Stimulated activated CD8-positive, alpha-beta memory T cell treated with anti-CD3 and anti-CD28 coated beads, Interleukin-4, amount 100 ng/mL, for 1 hour (primary cell): ENCODE measurements around the gene GABRA6.
"Not testable (repeated sequence)": the region's sequence is repeated elsewhere in the genome, so short reads cannot be mapped to it uniquely, and the experiment has no call there.

ENCODE experiments used
- DNase-seq, 2 donors: peaks; one replicate each; pipeline ENCODE4 v3.0.0-alpha.2; 2020; ENCODE audit warnings: low read depth in 2 of 2, low spot score in 1 of 2

Gene GABRA6

DNA sequence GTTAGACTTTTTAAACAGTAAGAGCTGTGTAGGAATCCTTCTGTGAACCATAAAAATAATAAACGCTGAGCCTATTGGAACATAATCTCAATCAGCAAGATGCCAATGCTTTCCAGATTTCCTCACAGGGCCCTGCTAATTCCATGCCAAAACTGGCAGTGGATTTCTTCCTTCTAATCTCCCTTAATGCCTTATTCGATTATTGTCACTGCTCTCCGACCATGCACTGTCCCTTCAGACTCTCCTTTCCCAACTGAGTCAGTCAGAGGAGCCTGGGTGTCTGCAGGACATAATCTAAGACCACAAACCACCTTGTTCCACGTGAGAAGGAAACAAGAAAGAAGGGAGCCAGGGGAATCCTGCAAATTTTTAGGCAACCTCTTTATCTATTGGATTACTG, at the start of gene GABRA6:
GABRA6 (plus strand) TSS at position 261 of the 400 bp plus-strand sequence. CDS start 269 bp downstream, outside the sequence.
- no peak for DNase-seq

- DNase-seq: no peak
These were observed 47.9 kb upstream of the GABRA6 start for GRCh38 chr5:161637591-161637990.

DNA sequence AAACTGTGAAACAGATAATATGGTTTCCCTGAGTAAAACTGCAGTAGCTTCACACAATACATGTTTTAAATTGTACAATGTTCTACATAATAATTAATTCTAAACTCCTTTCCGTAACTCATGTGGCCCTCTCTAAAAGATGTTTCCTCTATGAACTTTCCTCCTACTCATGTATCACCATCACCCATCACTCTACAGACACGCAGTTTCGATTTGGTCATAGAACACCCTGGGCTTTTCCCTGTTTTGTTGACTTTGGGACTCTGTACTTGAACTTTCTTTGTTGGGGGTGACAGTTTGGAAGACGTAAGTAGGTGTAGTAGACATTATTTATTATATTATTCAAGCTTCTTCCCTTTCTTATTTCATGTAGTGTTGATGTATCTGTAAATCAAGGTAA, 44.1 kb upstream of the GABRA6 start:
- no peak for DNase-seq

- no peak for DNase-seq
These were observed 40.3 kb upstream of the GABRA6 start for GRCh38 chr5:161645264-161645663.

DNA sequence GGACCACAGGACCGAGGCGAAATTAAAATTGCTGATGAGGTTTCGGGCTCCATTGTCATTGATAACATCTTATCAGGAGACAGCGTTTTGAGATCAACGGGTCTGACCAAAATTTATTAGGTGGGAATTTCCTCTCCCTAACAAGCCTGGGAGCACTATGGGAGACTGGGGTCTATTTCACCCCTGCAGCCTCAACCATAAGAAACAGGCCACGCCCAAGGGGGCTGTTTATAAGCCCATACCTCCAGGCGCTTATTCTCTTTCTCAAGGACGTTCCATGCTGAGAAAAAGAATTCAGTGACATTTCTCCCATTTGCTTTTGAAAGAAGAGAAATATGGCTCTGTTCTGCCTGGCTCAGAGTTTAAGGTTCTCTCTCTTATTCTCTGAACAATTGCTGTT, 33.6 kb upstream of the GABRA6 start:
- DNase-seq: not testable (repeated sequence)

DNA sequence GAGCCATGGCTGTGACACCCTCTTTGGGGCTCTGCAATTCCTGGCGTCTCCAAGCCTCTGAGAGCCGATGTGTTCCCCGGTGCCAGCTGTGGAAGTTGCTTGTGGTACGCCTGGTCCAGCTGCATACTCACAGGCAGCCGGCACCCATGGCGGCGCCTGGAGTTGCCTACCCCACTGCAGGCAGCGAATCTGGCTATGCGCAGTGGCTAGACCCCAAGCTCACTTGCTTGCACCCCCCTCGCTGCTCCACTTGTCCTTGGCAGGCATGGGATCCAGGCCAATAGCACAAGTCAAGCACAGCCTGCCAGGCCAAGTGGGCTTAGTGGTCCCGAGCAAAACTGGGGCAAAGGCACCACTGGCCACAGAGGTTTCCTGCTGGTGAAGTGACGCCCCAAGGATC, 24.7 kb upstream of the GABRA6 start:
- no peak for DNase-seq

DNA sequence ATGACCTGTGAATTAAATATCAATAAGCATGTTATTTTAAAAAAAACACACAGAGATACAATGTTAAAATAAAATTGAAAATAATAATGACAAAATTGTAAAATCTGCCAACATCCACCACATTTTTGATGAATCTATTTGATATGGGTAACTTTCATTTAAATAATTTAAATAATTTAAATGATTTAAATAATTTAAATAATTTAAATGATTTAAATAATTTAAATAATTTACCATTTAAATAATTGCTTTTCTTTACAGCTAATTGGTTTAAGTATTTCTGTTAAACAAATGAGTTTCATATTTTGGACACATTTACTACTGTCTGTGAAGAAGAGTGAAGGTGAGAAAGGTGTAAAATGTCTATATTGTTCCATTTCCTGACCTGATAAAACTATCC, 22.1 kb upstream of the GABRA6 start:
- DNase-seq: no peak

DNA sequence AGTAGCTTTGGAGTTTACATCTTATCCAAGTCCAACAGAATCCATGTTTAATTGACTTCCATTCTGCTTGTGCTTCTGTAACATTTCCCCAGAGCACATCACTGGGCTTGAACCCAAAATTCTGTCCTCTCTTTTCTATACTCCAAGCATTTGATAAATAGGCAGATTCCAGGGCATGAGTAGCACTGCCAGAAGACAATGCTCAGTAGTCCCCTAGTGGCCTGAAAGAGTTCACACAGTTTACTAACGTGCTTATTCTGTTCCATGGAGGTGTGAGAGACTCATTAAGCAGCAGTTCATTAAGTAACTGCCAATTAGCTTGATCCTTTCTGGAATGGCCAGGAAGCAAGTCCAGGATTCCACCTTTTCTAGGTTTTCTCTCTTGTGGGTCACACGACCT, 9.4 kb upstream of the GABRA6 start:
- no peak for DNase-seq

- DNase-seq: no peak
These were observed 628 bp downstream of the GABRA6 start for GRCh38 chr5:161686149-161686548.

- no peak for DNase-seq
These were observed 1.4 kb downstream of the GABRA6 start for GRCh38 chr5:161686881-161687280.

- no peak for DNase-seq
These were observed 1.8 kb downstream of the GABRA6 start for GRCh38 chr5:161687316-161687715.

DNA sequence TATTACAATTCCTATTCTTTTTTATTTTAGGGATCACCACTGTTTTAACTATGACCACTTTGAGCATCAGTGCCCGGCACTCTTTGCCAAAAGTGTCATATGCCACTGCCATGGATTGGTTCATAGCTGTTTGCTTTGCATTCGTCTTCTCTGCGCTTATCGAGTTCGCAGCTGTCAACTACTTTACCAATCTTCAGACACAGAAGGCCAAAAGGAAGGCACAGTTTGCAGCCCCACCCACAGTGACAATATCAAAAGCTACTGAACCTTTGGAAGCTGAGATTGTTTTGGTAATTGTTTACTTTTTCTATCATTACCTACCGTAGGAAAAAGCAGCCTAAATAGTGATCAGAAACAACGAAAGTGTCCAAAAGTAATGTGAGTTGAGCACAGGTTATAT, 6.4 kb downstream of the GABRA6 start:
- DNase-seq: no peak

DNA sequence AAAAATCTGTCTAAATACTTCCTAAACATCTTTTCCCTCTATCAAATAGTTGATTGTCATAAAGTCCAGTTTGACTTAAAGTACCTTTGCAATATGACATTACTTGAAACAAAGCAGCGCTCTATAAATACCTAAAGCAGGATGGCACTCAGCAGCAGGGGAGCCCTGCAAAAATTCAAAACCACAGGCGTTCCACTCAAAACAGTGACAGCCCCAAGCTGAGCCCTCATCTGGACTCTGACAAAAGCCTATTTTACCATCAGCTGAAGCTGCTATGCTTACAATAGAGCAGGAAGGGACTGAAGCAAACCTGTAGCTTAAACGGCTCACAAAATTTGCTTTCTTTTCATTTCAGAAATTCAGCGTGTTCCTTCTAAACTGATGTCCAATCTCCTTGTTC, 11.5 kb downstream of the GABRA6 start:
- DNase-seq: no peak

DNA sequence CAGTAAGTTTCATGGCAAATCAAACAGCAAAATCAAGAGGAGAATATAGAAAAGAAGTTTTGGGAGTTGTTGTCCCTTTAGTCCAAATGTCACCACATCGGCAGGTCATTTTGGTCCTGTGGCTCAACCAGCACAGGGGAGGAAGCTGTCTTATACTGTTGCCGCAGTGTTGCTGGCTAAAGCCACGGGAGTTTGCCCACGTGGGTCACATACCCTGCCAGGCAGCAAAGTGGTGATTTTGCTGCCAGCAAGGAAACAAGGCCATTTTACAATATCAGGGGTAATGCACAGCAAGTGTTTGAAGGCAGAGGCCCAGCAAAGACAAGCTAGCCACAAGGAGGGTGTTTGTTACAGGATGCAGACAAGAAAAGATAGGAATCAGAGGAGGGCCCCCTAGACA, 14.5 kb downstream of the GABRA6 start:
- no peak for DNase-seq

- no peak for DNase-seq
These were observed 18.0 kb downstream of the GABRA6 start for GRCh38 chr5:161703528-161703927.

- no peak for DNase-seq
These were observed 21.9 kb downstream of the GABRA6 start for GRCh38 chr5:161707382-161707781.

DNA sequence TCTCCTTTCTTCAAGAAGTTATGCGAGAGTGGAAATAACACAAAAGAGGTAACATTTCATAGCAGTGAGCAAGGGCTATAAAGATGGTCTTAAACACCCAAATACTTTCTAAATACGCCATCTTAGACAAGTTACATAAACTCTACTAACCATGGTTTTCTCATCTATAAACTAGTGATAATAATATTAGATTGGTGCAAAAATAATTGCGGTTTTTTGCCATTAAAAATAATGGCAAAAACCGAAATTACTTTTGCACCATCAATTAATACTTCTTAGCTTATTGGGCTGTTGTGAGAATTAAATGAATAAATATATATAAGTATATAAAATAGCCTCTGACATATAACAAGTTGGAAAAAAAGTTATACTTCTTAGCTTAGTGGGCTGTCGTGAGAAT, 23.7 kb downstream of the GABRA6 start:
- no peak for DNase-seq

GRCh38 chr5:161713042-161713441, 27.5 kb downstream of the GABRA6 start:
- no peak for DNase-seq

DNA sequence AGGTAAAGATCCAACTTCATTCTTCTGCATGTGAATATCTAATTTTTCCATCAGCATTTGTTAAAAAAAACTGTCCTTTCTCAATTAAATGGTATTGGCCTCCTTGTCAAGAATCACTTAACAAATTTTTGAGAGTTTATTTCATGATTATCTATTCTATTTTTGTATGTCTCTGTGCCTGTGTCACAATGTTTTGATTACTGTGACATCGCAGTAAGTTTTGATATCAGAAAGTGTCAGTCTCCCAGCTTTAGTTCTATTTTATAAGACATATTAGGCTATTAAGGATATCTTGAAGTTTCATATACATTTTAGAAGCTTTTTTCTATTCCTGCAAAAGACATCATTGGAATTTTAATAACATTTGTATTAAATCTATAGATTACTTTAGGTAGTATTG, 33.6 kb downstream of the GABRA6 start:
- DNase-seq: no peak

DNA sequence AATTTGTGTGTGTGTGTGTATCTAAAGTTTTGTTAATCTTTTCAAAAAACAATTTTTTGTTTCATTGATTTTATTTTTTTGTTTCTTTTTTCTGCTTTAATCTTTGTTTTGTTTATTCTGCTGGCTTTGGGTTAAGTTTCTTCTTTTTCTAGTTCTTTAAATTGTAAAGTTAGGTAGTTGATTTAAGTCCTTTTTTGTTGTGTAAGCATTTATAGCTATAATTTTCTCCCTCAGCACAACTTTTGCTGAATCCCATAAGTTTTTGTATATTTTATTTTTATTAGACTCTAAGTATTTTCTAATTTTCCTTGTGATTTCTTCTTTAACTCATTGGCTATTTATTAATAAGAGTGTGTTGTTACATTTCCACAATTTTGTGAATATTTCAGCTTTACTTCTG, 34.9 kb downstream of the GABRA6 start:
- DNase-seq: no peak

DNA sequence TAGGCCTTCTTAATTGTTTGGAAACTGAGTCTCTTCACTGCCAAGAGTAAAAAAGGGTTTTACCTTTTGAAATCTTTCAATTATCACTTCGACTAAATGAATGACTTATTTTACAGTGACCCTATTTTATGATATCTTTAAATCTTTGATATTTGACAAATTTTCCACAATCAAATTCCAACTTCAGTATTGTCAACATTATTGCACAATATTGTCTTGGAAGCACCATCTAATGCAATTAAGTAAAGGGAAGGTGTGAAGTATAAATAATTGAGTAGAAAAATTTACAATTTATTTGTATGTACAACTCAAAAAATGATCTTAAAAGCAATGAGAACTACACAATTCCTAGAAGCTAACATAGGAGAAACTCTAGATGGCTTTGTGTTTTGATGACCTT, 49.2 kb downstream of the GABRA6 start:
- DNase-seq: no peak

- no peak for DNase-seq
These were observed 54.9 kb downstream of the GABRA6 start for GRCh38 chr5:161740433-161740832.

- DNase-seq: no peak
These were observed 58.8 kb downstream of the GABRA6 start for GRCh38 chr5:161744276-161744675.

DNA sequence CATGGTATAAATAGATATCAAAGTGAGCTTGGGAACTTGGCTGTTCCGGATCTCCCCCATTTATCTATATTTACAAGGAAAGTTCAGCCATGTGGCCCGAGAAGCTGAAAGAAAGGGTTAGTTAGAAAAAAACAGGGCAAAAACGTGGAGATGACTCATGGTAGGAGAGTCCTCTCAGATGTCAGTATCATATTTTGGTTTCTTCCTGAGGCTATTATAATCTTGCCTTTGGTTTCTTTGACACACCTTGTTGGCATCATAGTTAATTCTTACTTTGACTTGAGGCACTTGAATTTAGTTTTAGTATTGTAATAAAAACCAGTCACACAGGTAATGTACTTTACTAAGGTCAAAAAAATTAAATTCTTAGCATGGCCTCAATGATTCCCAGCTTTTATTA, 59.9 kb downstream of the GABRA6 start:
- no peak for DNase-seq
